DOHH2 (cell line): ENCODE data around the gene GOLGA8A.

Source experiments
- H3F3A ChIP-seq: fragments of 200-600 bp; sonication (generic), shearing (Covaris generic); 2 replicates; pipeline ENCODE4 v1.6.0; 2016; ENCODE audit warnings: antibody characterized with exemption, mild to moderate bottlenecking; ENCODE audit not compliant: control insufficient read depth, insufficient read depth
- H3K27ac ChIP-seq: fragments of 200-600 bp; sonication (generic); 2 replicates; pipeline ENCODE4 v1.5.1; 2014; ENCODE audit warnings: low read depth, mild to moderate bottlenecking, low read length, moderate library complexity
- H3K27me3 ChIP-seq: fragments of 200-600 bp; sonication (generic); 2 replicates; pipeline ENCODE4 v1.6.1; 2014; ENCODE audit warnings: mild to moderate bottlenecking, low read length, mixed read lengths; ENCODE audit not compliant: control insufficient read depth
- H3K36me3 ChIP-seq: fragments of 200-600 bp; sonication (generic); 2 replicates; pipeline ENCODE4 v1.6.1; 2014; ENCODE audit warnings: mild to moderate bottlenecking, low read length, moderate library complexity, mixed read lengths; ENCODE audit not compliant: control insufficient read depth
- H3K4me1 ChIP-seq: fragments of 200-600 bp; sonication (generic); 2 replicates; pipeline ENCODE4 v1.6.1; 2014; ENCODE audit warnings: mild to moderate bottlenecking, low read length, mixed read lengths; ENCODE audit not compliant: control insufficient read depth
- H3K4me2 ChIP-seq: fragments of 200-600 bp; sonication (generic); 2 replicates; pipeline ENCODE4 v1.6.0; 2014; ENCODE audit warnings: mild to moderate bottlenecking, low read length, moderate library complexity
- H3K4me3 ChIP-seq: fragments of 200-600 bp; sonication (generic); 2 replicates; pipeline ENCODE4 v1.5.1; 2014; ENCODE audit warnings: mild to moderate bottlenecking, low read length, mixed read lengths
- H3K79me2 ChIP-seq: fragments of 200-600 bp; sonication (generic); 2 replicates; pipeline ENCODE4 v1.6.1; 2014; ENCODE audit warnings: mild to moderate bottlenecking, low read length, mixed read lengths; ENCODE audit not compliant: control insufficient read depth
- H3K9me2 ChIP-seq: fragments of 200-600 bp; sonication (generic); replicated peaks from 2 replicates; pipeline ENCODE4 v1.6.1; 2014; ENCODE audit warnings: mild to moderate bottlenecking, low read length, mixed read lengths; ENCODE audit not compliant: control insufficient read depth
- H3K9me3 ChIP-seq: fragments of 200-600 bp; sonication (generic); 2 replicates; pipeline ENCODE4 v1.6.1; 2014; ENCODE audit warnings: antibody characterized with exemption, low read length, mixed read lengths; ENCODE audit not compliant: control insufficient read depth, insufficient read depth
- H4K20me1 ChIP-seq: fragments of 200-600 bp; sonication (generic); 2 replicates; pipeline ENCODE4 v1.6.0; 2014; ENCODE audit warnings: low read depth, mild to moderate bottlenecking, antibody characterized with exemption, low read length, moderate library complexity; ENCODE audit not compliant: control insufficient read depth, insufficient read depth
- CTCF ChIP-seq: fragments of 200-600 bp; sonication (generic); IDR thresholded peaks from one replicate; pipeline ENCODE4 v1.5.1; 2014; ENCODE audit warnings: antibody characterized with exemption, mild to moderate bottlenecking, low read depth, low read length; ENCODE audit not compliant: poor library complexity, severe bottlenecking
- EZH2phosphoT487 ChIP-seq: fragments of 200-600 bp; sonication (generic); IDR thresholded peaks from 2 replicates; pipeline ENCODE4 v1.6.1; 2017; ENCODE audit warnings: borderline replicate concordance, mild to moderate bottlenecking, antibody characterized with exemption, low read length, moderate library complexity, mixed read lengths

The GOLGA8A gene, protein sequence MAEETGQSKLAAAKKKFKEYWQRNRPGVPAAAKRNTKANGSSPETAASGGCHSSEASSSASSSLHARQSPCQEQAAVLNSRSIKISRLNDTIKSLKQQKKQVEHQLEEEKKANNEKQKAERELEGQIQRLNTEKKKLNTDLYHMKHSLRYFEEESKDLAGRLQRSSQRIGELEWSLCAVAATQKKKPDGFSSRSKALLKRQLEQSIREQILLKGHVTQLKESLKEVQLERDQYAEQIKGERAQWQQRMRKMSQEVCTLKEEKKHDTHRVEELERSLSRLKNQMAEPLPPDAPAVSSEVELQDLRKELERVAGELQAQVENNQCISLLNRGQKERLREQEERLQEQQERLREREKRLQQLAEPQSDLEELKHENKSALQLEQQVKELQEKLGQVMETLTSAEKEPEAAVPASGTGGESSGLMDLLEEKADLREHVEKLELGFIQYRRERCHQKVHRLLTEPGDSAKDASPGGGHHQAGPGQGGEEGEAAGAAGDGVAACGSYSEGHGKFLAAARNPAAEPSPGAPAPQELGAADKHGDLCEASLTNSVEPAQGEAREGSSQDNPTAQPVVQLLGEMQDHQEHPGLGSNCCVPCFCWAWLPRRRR

DNA sequence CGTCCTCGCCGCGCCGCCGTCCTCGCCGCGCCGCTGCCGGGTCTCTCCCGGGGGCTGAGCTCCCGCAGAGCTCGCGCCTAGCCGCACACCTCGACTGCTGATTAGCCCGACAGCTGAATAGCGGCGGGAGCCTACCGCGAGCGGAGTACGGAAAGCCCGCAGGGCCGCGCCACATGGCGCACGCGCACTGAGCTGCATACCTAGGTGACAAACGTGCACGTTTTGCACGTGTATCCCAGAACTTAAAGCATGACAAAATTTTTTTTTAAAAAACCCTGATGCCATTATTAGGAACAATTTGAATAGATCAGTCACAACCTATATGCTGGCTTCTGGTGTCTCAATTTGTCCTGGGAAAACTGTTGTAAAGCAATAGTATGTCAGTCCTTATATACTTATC lies at the start of gene GOLGA8A:
Gene GOLGA8A (minus strand): TSS at position 122 of the 400 bp plus-strand sequence. CDS start 48,117 bp downstream, outside the sequence.
- TF ChIP-seq EZH2phosphoT487: no peak
- TF ChIP-seq CTCF: no peak
- Histone ChIP-seq H3F3A (0 out of 2 replicates have a peak, but pooled peaks cover 2% of the 10 kb centered on the region), H3K4me2 (peak within 1 kb of the TSS; percentile 88), H4K20me1 (peaks cover 11% of the 10 kb centered on the region; the same call in 1 of the 2 replicates), H3K27ac (no peak within 1 kb of the TSS; the same call in 1 of the 2 replicates), H3K36me3 (peaks cover 24% of the 10 kb centered on the region), H3K4me3 (peak within 1 kb of the TSS; percentile 94), H3K4me1 (peaks cover 15% of the 10 kb centered on the region), H3K27me3 (peaks cover 2% of the 10 kb centered on the region; the same call in 1 of the 2 replicates), H3K9me2 (no peaks in the 10 kb centered on the region), H3K79me2 (peaks cover 47% of the 10 kb centered on the region), H3K9me3 (no peaks in the 10 kb centered on the region)

DNA sequence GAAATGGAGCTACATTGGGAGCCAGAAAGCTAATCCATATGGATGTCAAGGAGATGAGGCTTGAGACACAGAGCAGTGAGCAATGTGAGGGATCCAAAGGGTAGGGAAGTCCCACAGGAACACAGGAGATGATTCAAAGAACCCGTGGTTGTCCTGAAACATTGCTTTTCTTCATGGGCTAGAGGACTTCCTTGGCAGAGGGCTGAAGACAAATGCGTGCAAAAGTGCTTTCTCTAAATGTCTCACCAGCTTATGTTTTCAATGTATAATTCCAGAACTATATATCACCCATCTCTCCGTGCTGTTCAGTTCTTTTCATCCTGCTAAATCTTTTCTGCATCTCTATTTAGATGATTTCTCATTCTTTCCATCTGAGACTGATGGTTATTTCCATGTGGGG lies 46.0 kb upstream of the GOLGA8A start:
- Histone ChIP-seq H4K20me1 (no peaks in the 10 kb centered on the region), H3K4me1 (no peaks in the 10 kb centered on the region), H3K27me3 (peaks cover 31% of the 10 kb centered on the region), H3K4me2 (no peak overlapping the region), H3K9me2 (no peaks in the 10 kb centered on the region), H3F3A (no peaks in the 10 kb centered on the region), H3K9me3 (no peaks in the 10 kb centered on the region), H3K79me2 (no peaks in the 10 kb centered on the region), H3K27ac (no peak overlapping the region), H3K36me3 (no peaks in the 10 kb centered on the region), H3K4me3 (no peak overlapping the region)
- TF ChIP-seq EZH2phosphoT487: no peak
- TF ChIP-seq CTCF: no peak

DNA sequence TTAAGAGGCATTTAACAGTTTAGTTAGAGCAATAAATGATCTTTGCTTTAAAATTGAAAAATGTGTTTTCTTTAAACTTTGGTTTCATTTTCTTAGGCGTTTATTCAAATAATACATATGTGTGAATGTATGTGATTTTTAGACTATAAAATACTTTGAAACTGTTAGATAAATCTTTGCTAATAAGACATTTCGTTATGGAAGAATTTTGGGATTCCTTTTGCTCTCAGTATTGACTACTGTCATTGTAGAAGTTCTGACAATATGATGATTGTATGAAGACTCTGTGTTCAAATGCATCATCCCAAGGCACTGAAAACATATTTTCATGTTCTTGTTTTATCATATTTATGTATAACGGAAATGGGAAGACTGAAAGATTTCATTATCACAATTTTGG lies 43.8 kb upstream of the GOLGA8A start:
- Histone ChIP-seq H3K79me2 (no peaks in the 10 kb centered on the region), H3K9me2 (no peaks in the 10 kb centered on the region), H4K20me1 (no peaks in the 10 kb centered on the region), H3F3A (no peaks in the 10 kb centered on the region), H3K36me3 (no peaks in the 10 kb centered on the region), H3K9me3 (no peaks in the 10 kb centered on the region), H3K4me3 (no peak overlapping the region), H3K27me3 (peaks cover 40% of the 10 kb centered on the region), H3K27ac (no peak overlapping the region), H3K4me1 (no peaks in the 10 kb centered on the region), H3K4me2 (no peak overlapping the region)
- TF ChIP-seq EZH2phosphoT487: no peak
- no peak for TF ChIP-seq CTCF
